Effector memory CD8-positive, alpha-beta T cell (primary cell): ENCODE measurements around the gene MCMBP.
"Not testable (repeated sequence)": the region's sequence is repeated elsewhere in the genome, so short reads cannot be mapped to it uniquely, and the experiment has no call there.

Experiments used
- ATAC-seq: fragments of 150-1000 bp; cut with Tn5 transposase; replicated peaks from 2 replicates; pipeline ENCODE4 v1.10.0; 2021; ENCODE audit warnings: mild to moderate bottlenecking, moderate library complexity
- DNase-seq, 3 experiments: peaks; one replicate each; pipeline ENCODE4 v3.0.0; 2021
- H3K27ac Mint-ChIP-seq, 2 donors: one replicate each; pipeline ENCODE4 v1.8.0; 2022; ENCODE audit warnings: mild to moderate bottlenecking in 2 of 2, mixed read lengths in 2 of 2, moderate library complexity in 2 of 2
- H3K27me3 Mint-ChIP-seq, 2 donors: one replicate each; pipeline ENCODE4 v1.8.0; 2022; ENCODE audit warnings: mixed read lengths in 2 of 2
- H3K36me3 Mint-ChIP-seq: one replicate; pipeline ENCODE4 v1.8.0; 2022; ENCODE audit warnings: mild to moderate bottlenecking, moderate library complexity, mixed read lengths; ENCODE audit not compliant: insufficient read depth
- H3K4me1 Mint-ChIP-seq, 2 donors: one replicate each; pipeline ENCODE4 v1.8.0; 2022; ENCODE audit warnings: low read depth in 2 of 2, mixed read lengths in 2 of 2
- H3K4me3 Mint-ChIP-seq, 2 donors: one replicate each; pipeline ENCODE4 v1.8.0; 2022; ENCODE audit warnings: mild to moderate bottlenecking in 2 of 2, mixed read lengths in 2 of 2, moderate library complexity in 2 of 2
- H3K9me3 Mint-ChIP-seq, 2 donors: one replicate each; pipeline ENCODE4 v1.8.0; 2022; ENCODE audit warnings: mixed read lengths in 2 of 2

The MCMBP gene

DNA sequence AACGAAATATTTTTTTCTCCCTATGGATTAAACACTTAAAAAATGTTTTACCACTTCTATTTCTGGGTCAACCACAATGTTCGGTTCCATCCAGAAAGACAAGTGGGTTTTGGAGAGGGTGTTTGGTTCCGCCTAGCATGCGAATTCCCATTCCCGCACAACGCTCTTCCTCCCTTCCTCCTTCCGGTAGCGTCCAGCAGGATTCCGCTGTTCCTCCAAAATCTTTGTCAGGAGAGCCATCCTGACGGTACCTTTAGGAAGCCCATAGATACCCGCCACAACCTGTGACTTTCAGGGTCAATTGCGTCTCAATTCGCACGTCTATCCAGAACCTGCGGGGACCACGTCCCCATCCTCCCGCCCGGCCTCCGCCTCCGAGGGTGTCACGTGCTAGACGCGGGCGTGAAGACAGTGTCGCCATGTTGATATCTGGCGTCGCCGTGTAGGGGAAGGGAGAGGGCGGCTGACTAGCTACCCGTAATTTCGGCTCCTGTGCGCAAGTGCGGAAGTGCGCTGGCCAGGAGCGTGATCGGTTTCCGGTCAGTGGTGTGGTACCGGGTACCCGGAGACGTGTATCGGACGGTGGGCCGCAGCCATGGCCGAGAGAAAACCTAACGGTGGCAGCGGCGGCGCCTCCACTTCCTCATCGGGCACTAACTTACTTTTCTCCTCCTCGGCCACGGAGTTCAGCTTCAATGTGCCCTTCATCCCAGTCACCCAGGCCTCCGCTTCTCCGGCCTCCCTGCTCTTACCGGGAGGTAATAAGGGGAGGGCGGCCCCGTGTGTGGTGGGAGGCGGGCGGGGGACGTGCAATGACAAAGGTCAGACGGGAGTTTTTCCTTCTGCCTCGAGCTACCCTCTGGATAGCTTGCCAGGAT lies 19.8 kb upstream of the MCMBP start, which contains the start of gene SEC23IP:
Gene SEC23IP, plus strand, starts transcription at position 543 of the 878 bp plus-strand sequence. Its CDS starts 53 bp downstream, at position 596.
- Mint-ChIP-seq H3K27ac (peak within 1 kb of the TSS; percentile 96 to 97), H3K4me1 (peaks cover 38 to 42% of the 10 kb centered on the region in 2 donors), H3K27me3 (no peaks in the 10 kb centered on the region), H3K4me3 (peak within 1 kb of the TSS; percentile 97 to 98), H3K36me3 (peaks cover 10% of the 10 kb centered on the region), H3K9me3 (no peaks in the 10 kb centered on the region)
- DNase-seq: peak; percentile 85 to 90 (median 88)
- ATAC-seq: peak; percentile 99

DNA sequence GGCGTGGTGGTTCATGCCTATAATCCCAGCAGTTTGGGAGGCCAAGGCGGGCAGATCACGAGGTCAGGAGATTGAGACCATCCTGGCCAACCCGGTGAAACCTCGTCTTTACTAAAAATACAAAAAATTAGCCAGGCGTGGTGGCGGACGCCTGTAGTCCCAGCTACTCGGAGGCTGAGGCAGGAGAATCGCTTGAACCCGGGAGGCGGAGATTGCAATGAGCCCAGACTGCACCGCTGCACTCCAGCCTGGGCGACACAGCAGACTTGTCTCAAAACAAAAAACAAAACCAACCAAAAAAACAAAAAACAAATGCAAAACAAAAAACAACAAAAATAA lies 19.2 kb upstream of the MCMBP start:
- Mint-ChIP-seq H3K4me3 (peak overlapping the region; percentile 97 to 98), H3K4me1 (peaks cover 35 to 36% of the 10 kb centered on the region in 2 donors), H3K27ac (peak overlapping the region; percentile 96 to 97), H3K36me3 (peaks cover 10% of the 10 kb centered on the region)
- H3K9me3 Mint-ChIP-seq, ATAC-seq, DNase-seq, H3K27me3 Mint-ChIP-seq: not testable (repeated sequence)

DNA sequence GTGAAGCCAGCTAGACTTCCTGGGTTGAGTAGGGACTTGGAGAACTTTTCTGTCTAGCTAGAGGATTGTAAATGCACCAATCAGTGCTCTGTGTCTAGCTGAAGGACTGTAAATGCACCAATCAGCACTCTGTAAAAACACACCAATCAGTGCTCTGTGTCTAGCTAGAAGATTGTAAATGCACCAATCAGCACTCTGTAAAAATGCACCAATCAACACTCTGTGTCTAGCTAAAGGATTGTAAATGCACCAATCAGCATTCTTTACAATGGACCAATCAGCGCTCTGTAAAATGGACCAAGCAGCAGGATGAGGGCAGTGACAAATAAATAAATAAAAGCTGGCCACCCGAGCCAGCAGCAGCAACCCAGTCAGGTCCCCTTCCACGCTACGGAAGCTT lies 17.7 kb upstream of the MCMBP start:
- H3K27me3 Mint-ChIP-seq, H3K27ac Mint-ChIP-seq, H3K36me3 Mint-ChIP-seq, ATAC-seq, DNase-seq, H3K9me3 Mint-ChIP-seq: not testable (repeated sequence)
- peak overlapping the region in 1 of 2 donors; percentile 22 for H3K4me3 Mint-ChIP-seq
- peaks cover 21 to 22% of the 10 kb centered on the region in 2 donors for H3K4me1 Mint-ChIP-seq

- not testable (repeated sequence) for H3K27ac Mint-ChIP-seq, DNase-seq, H3K36me3 Mint-ChIP-seq, H3K4me3 Mint-ChIP-seq, H3K9me3 Mint-ChIP-seq, ATAC-seq, H3K27me3 Mint-ChIP-seq
- peaks cover 12% of the 10 kb centered on the region in 2 donors for H3K4me1 Mint-ChIP-seq
These were observed 16.6 kb upstream of the MCMBP start for GRCh38 chr10:119889201-119889600.

- not testable (repeated sequence) for H3K27ac Mint-ChIP-seq, H3K9me3 Mint-ChIP-seq, H3K4me3 Mint-ChIP-seq, DNase-seq, H3K27me3 Mint-ChIP-seq, H3K36me3 Mint-ChIP-seq, H3K4me1 Mint-ChIP-seq, ATAC-seq
These were observed 16.1 kb upstream of the MCMBP start for GRCh38 chr10:119888715-119889114.

GRCh38 chr10:119886070-119886469 lies 13.4 kb upstream of the MCMBP start:
- DNase-seq, H3K36me3 Mint-ChIP-seq, H3K9me3 Mint-ChIP-seq, H3K27me3 Mint-ChIP-seq, H3K4me3 Mint-ChIP-seq, H3K4me1 Mint-ChIP-seq, H3K27ac Mint-ChIP-seq, ATAC-seq: not testable (repeated sequence)

GRCh38 chr10:119883901-119884611 lies 11.4 kb upstream of the MCMBP start:
- H3K4me3 Mint-ChIP-seq, H3K27ac Mint-ChIP-seq, H3K27me3 Mint-ChIP-seq, H3K36me3 Mint-ChIP-seq, DNase-seq, H3K9me3 Mint-ChIP-seq, H3K4me1 Mint-ChIP-seq, ATAC-seq: not testable (repeated sequence)

DNA sequence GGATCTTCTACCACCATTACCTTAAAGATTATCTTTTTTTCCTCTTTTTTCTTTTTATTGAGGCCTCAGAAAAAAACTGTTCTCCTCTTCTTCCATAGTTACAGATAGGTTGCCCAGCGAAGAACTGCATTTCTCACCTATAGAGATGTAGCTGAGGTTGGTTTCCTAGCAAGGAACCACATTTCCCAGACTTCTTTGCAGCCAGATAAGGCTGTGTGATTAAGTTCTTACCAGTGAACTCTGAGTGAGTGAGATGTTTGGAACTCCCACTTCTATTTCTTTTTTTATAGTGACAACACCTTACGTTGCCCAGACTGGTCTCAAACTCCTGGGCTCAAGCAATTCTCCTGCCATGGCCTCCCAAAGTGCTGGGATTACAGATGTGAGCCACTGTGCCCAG lies 5.9 kb upstream of the MCMBP start:
- peaks cover 5 to 6% of the 10 kb centered on the region in 2 donors for H3K4me1 Mint-ChIP-seq
- H3K36me3 Mint-ChIP-seq: peaks cover 3% of the 10 kb centered on the region
- ATAC-seq (peak; percentile 43), DNase-seq (no peak)
- no peak overlapping the region for H3K4me3 Mint-ChIP-seq
- no peaks in the 10 kb centered on the region for H3K27me3 Mint-ChIP-seq
- H3K9me3 Mint-ChIP-seq: no peaks in the 10 kb centered on the region
- no peak overlapping the region for H3K27ac Mint-ChIP-seq

GRCh38 chr10:119872860-119873681 lies 428 bp upstream of the MCMBP start:
- Mint-ChIP-seq H3K9me3 (no peaks in the 10 kb centered on the region), H3K4me3 (peak overlapping the region; percentile 86 to 87), H3K4me1 (peaks cover 24 to 37% of the 10 kb centered on the region in 2 donors), H3K27me3 (no peaks in the 10 kb centered on the region), H3K27ac (peak overlapping the region; percentile 62 to 92), H3K36me3 (peaks cover 11% of the 10 kb centered on the region)
- peak; percentile 78 to 87 (median 81) for DNase-seq
- ATAC-seq: peak; percentile 88

DNA sequence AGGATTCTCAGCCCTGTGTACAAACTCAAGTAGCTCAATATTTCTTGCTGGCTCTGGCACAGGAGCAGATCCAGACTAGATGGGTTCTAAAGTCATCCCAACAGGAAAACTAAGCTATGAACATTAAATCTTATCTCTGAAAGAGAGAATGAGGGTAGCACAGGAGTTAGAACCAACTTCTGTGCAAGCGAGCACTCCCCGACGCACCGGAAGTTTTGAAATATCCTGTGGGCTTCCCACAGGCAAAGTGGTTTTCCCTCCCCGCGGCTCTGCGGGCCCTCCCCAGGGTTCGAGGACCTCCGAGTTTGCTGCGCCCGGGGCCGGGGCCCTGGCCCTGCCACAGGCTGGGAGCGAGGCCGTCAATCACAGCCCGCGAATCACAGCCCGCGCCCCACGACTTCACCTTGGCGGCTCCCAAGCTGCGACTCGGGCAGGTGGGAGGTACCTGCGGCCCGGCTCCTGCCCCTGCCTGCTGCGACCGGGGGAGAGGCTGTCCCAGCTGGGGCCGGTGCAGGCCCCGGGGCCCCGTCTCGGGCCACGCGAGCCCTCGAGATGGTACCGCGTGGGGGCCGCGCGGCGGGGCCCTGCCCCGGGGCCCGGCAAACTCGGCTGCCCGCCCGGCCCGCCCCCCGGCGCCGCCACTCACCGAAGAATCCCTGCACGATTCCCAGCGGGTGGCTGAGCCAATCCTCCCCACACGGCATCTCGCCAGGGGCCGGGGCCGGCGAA lies 598 bp downstream of the MCMBP start:
- peaks cover 11% of the 10 kb centered on the region for H3K36me3 Mint-ChIP-seq
- peak overlapping the region; percentile 78 to 88 for H3K4me3 Mint-ChIP-seq
- peak overlapping the region; percentile 63 to 81 for H3K27ac Mint-ChIP-seq
- no peaks in the 10 kb centered on the region for H3K9me3 Mint-ChIP-seq
- peaks cover 24 to 40% of the 10 kb centered on the region in 2 donors for H3K4me1 Mint-ChIP-seq
- ATAC-seq: peak; percentile 29
- DNase-seq: peak; percentile 32 to 43 (median 37)
- H3K27me3 Mint-ChIP-seq: no peaks in the 10 kb centered on the region

GRCh38 chr10:119869398-119869797 lies 3.2 kb downstream of the MCMBP start:
- peak overlapping the region in 1 of 2 donors; percentile 7 for H3K27ac Mint-ChIP-seq
- DNase-seq, H3K9me3 Mint-ChIP-seq, ATAC-seq, H3K27me3 Mint-ChIP-seq: not testable (repeated sequence)
- peaks cover 31 to 53% of the 10 kb centered on the region in 2 donors for H3K4me1 Mint-ChIP-seq
- peak overlapping the region; percentile 55 to 78 for H3K4me3 Mint-ChIP-seq
- H3K36me3 Mint-ChIP-seq: peaks cover 22% of the 10 kb centered on the region

DNA sequence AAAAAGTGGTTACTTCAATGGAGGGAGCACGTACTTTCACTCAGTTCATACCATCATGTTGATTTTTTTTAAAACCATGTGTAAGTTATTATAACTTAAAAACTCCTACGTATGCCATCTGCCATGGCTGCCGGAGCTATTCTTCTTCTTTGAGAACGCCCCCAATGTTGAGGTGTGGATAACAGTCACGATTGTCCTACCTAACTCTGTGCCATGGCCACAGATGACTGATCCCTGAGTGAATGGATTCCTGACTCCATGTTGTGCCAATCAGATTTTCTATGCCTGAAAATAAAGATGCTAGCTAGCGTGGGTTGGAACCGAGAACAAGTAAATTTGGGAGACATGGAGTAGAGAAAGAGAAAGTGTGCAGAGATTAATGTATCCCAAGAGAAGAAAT lies 5.3 kb downstream of the MCMBP start:
- Mint-ChIP-seq H3K27me3 (no peaks in the 10 kb centered on the region), H3K27ac (peak overlapping the region in 1 of 2 donors; percentile 69)

More for the DNA sequence above, 5.3 kb downstream of the MCMBP start:
- ATAC-seq (no peak), DNase-seq (no peak)
- no peaks in the 10 kb centered on the region for H3K9me3 Mint-ChIP-seq
- H3K4me1 Mint-ChIP-seq: peaks cover 22 to 60% of the 10 kb centered on the region in 2 donors
- no peak overlapping the region for H3K4me3 Mint-ChIP-seq
- peaks cover 11% of the 10 kb centered on the region for H3K36me3 Mint-ChIP-seq
